ENCODE data around the gene FGF19. TPM values are rescaled to one million over a fixed set of nuclear protein-coding genes. Genes with fewer than 3 reads are reported as not detected.

FGF19 gene
- total and polyA plus RNA-seq, 9 of the 15 experiments (the other 6 are each of a cell fraction or from before 2014, with no cell fraction given): 0.11 TPM; not detected in 8

DNA sequence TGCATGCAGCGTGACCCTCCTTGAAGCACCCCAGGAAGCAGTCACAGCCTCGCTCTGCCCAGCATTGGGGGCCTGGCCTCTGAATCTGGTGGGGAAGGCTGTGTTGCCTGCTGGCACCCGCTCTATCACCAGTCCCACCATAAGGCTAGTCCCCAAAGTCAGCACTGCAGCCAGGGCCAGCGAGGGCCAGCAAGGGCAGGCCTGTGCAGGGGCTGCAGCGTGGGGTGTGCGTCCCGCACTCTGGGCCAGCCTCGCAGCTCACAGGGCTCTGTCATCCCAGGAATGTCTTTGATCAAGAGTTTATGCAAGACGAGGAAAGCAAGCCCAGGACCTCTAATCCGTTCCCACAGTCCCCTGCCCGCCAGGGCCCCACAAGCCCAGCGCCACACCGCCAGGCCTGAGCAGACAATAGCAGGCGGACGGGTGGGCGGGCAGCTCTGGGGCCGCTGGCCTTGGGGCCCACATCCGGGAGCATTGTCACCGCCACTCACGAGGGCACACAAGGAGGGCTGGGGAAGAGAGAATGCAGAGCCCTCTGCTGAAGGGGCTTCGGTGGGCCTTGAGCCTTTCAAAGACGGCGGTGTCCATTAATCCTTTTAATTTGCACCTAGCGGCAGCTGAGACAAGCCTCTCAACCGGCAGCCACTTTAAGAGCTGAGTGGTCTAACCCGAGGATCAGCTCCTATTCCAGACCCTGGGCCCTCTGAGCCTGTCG is 45.8 kb downstream of the FGF19 start:
- no peaks in the 10 kb centered on the region for H4K20me1 ChIP-seq (replicated peaks; ENCODE audit: control insufficient read depth, insufficient read depth, low read length)
- in situ Hi-C loops (cut with MboI): loop anchor here (25.0 kb wide), 2 partner anchors 821 to 1021 kb away; partner anchors contain the start of gene CPT1A
- H3K27me3 ChIP-seq (ENCODE audit: control insufficient read depth in 2 of 2, insufficient read depth in 2 of 2, low read length in 2 of 2): peaks cover 0 to 11% of the 10 kb centered on the region in 2 experiments; a peak in 3 of 5 replicates
- intact Hi-C loops (cut with micrococcal nuclease): no loop called here
- H3K9ac ChIP-seq (ENCODE audit: insufficient read depth in 1 of 2, low read depth in 2 of 2, low read length in 2 of 2): peak overlapping the region in 1 of 2 experiments; percentile 28; a peak in 1 of 4 replicates
- POLR2A ChIA-PET: interaction anchor here (1.4 kb wide), 1 partner anchor 13 kb away, joined by 5 read pairs; no protein-coding TSS in a partner anchor
- no peaks in the 10 kb centered on the region for H3K9me3 ChIP-seq (replicated peaks; ENCODE audit: control insufficient read depth, insufficient read depth, low read depth, low read length)
- no peak overlapping the region for H3K4me2 ChIP-seq (ENCODE audit: insufficient read depth, low read length)
- DNase-seq (ENCODE audit: extremely low read depth in 1 of 4, low spot score in 3 of 4): no peak
- FAIRE-seq: no peak
- BruUV-seq (replicated peaks): no TSS peak
- no peaks in the 10 kb centered on the region for H3K9me1 ChIP-seq (ENCODE audit: control insufficient read depth, insufficient read depth, low read length)
- WGBS (ENCODE audit: insufficient coverage, low coverage, missing lambda C conversion rate): 45% methylated on average over 23 of the region's 27 CpGs
- CTCF ChIA-PET (ENCODE audit: low intra/inter-chr PET ratio): interaction anchor here (0.5 kb wide), 1 partner anchor 411 kb away, joined by 3 read pairs; no protein-coding TSS in a partner anchor
- no peak overlapping the region for H3K4me3 ChIP-seq
- ATAC-seq: no peak
- H3K27ac ChIP-seq (ENCODE audit: extremely low read depth, low read depth, low read length): no peak overlapping the region
- H3K36me3 ChIP-seq (ENCODE audit: control insufficient read depth, insufficient read depth, low read length): no peaks in the 10 kb centered on the region
- no peaks in the 10 kb centered on the region for H3K79me2 ChIP-seq (ENCODE audit: control insufficient read depth, insufficient read depth, low read length)
- no peak overlapping the region for H2AFZ ChIP-seq (ENCODE audit: low read depth, low read length)
- peaks cover 0 to 17% of the 10 kb centered on the region in 2 experiments; a peak in 2 of 5 replicates for H3K4me1 ChIP-seq (replicated peaks in 1 of 2; ENCODE audit: control insufficient read depth in 2 of 2, insufficient read depth in 2 of 2, low read length in 2 of 2)
- TF ChIP-seq NFE2L1 (tag; IDR thresholded peaks at IDR 0.05; ENCODE audit: borderline replicate concordance, low read depth) (no peak), HCFC1 (IDR thresholded peaks at IDR 0.05; ENCODE audit: low read depth, low read length) (no peak), CC2D1A (IDR thresholded peaks at IDR 0.05) (no peak), XRCC3 (IDR thresholded peaks at IDR 0.05) (no peak), HDAC1 (IDR thresholded peaks at IDR 0.05) (no peak), HMGN3 (IDR thresholded peaks at IDR 0.05; ENCODE audit: borderline replicate concordance, extremely low read depth, insufficient read length, low read depth, low read length) (no peak), MCM2 (IDR thresholded peaks at IDR 0.05; ENCODE audit: low read depth) (no peak), KLF1 (tag; IDR thresholded peaks at IDR 0.05) (no peak), ZNF512 (tag; IDR thresholded peaks at IDR 0.05) (no peak), ZHX1 (conservative IDR thresholded peaks at IDR 0.05; ENCODE audit: low read length) (no peak), ZNF655 (CRISPR knock-in tag; IDR thresholded peaks at IDR 0.05) (no peak), WHSC1 (IDR thresholded peaks at IDR 0.05; ENCODE audit: low read length) (no peak), RBM25 (IDR thresholded peaks at IDR 0.05; ENCODE audit: low read depth, low read length, severe bottlenecking) (no peak), ZNF197 (CRISPR knock-in tag; IDR thresholded peaks at IDR 0.05; ENCODE audit: low read depth) (no peak), SMAD4 (CRISPR knock-in tag; conservative IDR thresholded peaks at IDR 0.05) (no peak)
